Neural progenitor cell (in vitro differentiated cells): ENCODE results near the gene SSR2. TPM values are rescaled to one million over a fixed set of nuclear protein-coding genes. Genes with fewer than 3 reads are reported as not detected.
A peak's percentile ranks its signal among the peaks of the same experiment; 100 is the strongest.

ENCODE experiments used
- DNase-seq: peaks from one replicate; pipeline ENCODE4 v3.0.0-alpha.2; 2016; ENCODE audit warnings: low spot score
- H2AFZ ChIP-seq: fragments of 200-600 bp; sonication (generic); replicated peaks from 2 replicates; pipeline ENCODE4 v1.6.1; 2016; ENCODE audit warnings: antibody characterized with exemption
- H3F3A ChIP-seq: fragments of 200-600 bp; sonication (generic); 2 replicates; pipeline ENCODE4 v1.6.1; 2016; ENCODE audit warnings: antibody characterized with exemption, low read depth
- H3K27ac ChIP-seq: fragments of 200-600 bp; sonication (generic); 2 replicates; pipeline ENCODE4 v1.5.1; 2016; ENCODE audit warnings: mild to moderate bottlenecking
- H3K27me3 ChIP-seq: fragments of 200-600 bp; sonication (generic); 2 replicates; pipeline ENCODE4 v1.6.1; 2016; ENCODE audit warnings: mild to moderate bottlenecking, moderate library complexity
- H3K36me3 ChIP-seq: fragments of 200-600 bp; sonication (generic); 2 replicates; pipeline ENCODE4 v1.5.1; 2016
- H3K4me1 ChIP-seq: fragments of 200-600 bp; sonication (generic); 2 replicates; pipeline ENCODE4 v1.6.1; 2016; ENCODE audit warnings: mixed run types
- H3K4me2 ChIP-seq: fragments of 200-600 bp; sonication (generic); 2 replicates; pipeline ENCODE4 v1.6.1; 2016
- H3K4me3 ChIP-seq: fragments of 200-600 bp; sonication (generic); 2 replicates; pipeline ENCODE4 v1.5.1; 2016
- H3K79me2 ChIP-seq: fragments of 200-600 bp; sonication (generic); 2 replicates; pipeline ENCODE4 v1.6.1; 2016; ENCODE audit warnings: low read depth
- H3K9ac ChIP-seq: fragments of 200-600 bp; sonication (generic); 2 replicates; pipeline ENCODE4 v1.6.1; 2016
- H3K9me3 ChIP-seq: fragments of 200-600 bp; sonication (generic); 2 replicates; pipeline ENCODE4 v1.5.1; 2016; ENCODE audit warnings: low read depth
- H4K20me1 ChIP-seq: fragments of 200-600 bp; sonication (generic); 2 replicates; pipeline ENCODE4 v1.6.1; 2016; ENCODE audit warnings: low read depth
- H3K27ac Mint-ChIP-seq: 3 replicates; pipeline ENCODE4 v1.8.0; 2021; ENCODE audit warnings: mixed read lengths
- H3K27me3 Mint-ChIP-seq: 2 replicates; pipeline ENCODE4 v1.8.0; 2022; ENCODE audit warnings: low read depth, mild to moderate bottlenecking, inconsistent platforms, moderate library complexity, mixed read lengths; ENCODE audit not compliant: insufficient read depth
- H3K36me3 Mint-ChIP-seq: 3 replicates; pipeline ENCODE4 v1.8.0; 2021; ENCODE audit warnings: mixed read lengths
- H3K4me1 Mint-ChIP-seq: 3 replicates; pipeline ENCODE4 v1.8.0; 2021; ENCODE audit warnings: mixed read lengths
- H3K4me3 Mint-ChIP-seq: 3 replicates; pipeline ENCODE4 v1.8.0; 2021; ENCODE audit warnings: mild to moderate bottlenecking, moderate library complexity, mixed read lengths
- H3K9me3 Mint-ChIP-seq: 3 replicates; pipeline ENCODE4 v1.8.0; 2020; ENCODE audit warnings: mixed read lengths
- CTCF ChIP-seq: fragments of 200-600 bp; sonication (generic); IDR thresholded peaks from 2 replicates; pipeline ENCODE4 v1.5.1; 2017; ENCODE audit warnings: antibody characterized with exemption, mild to moderate bottlenecking
- EZH2 ChIP-seq: fragments of 200-600 bp; sonication (generic); IDR thresholded peaks from 2 replicates; pipeline ENCODE4 v1.6.1; 2017; ENCODE audit warnings: antibody characterized with exemption, mild to moderate bottlenecking, moderate library complexity
- EZH2phosphoT487 ChIP-seq: fragments of 200-600 bp; sonication (generic); IDR thresholded peaks from 2 replicates; pipeline ENCODE4 v1.6.1; 2017; ENCODE audit warnings: antibody characterized with exemption
- total RNA-seq: library from RNA; depleted of rRNA; stranded (reverse); fragments of >200 nt; gene quantifications from 2 replicates; pipeline ENCODE4 v1.2.3, GENCODE V29; 2015; ENCODE audit warnings: low replicate concordance

The SSR2 gene
- total RNA-seq, 1 donor from 2014 or later = 293 TPM

- Histone ChIP-seq H3K4me2 (no peak overlapping the region), H3F3A (peaks cover 29% of the 10 kb centered on the region), H3K36me3 (no peaks in the 10 kb centered on the region), H4K20me1 (peaks cover 21% of the 10 kb centered on the region), H3K4me1 (peaks cover 15% of the 10 kb centered on the region), H3K9me3 (no peaks in the 10 kb centered on the region), H3K27ac (no peak overlapping the region), H3K27me3 (no peaks in the 10 kb centered on the region), H3K79me2 (peaks cover 48% of the 10 kb centered on the region), H3K9ac (no peak overlapping the region), H3K4me3 (no peak overlapping the region), H2AFZ (no peak overlapping the region)
- Mint-ChIP-seq H3K27me3 (peaks cover 15% of the 10 kb centered on the region), H3K27ac (no peak overlapping the region), H3K4me3 (peak overlapping the region; percentile 43), H3K4me1 (peaks cover 29% of the 10 kb centered on the region), H3K36me3 (peaks cover 15% of the 10 kb centered on the region), H3K9me3 (no peaks in the 10 kb centered on the region)
- DNase-seq = no peak
- TF ChIP-seq EZH2 = no peak
- no peak for TF ChIP-seq CTCF
These were observed 35.6 kb upstream of the SSR2 start for GRCh38 chr1:156056326-156056849.

- peaks cover 16% of the 10 kb centered on the region for H3K36me3 Mint-ChIP-seq
- Histone ChIP-seq H3K4me3 (peak overlapping the region; percentile 90), H3K4me2 (peak overlapping the region; percentile 87), H2AFZ (peak overlapping the region; percentile 94), H3K9me3 (no peaks in the 10 kb centered on the region), H3K36me3 (no peaks in the 10 kb centered on the region), H3K9ac (peak overlapping the region; percentile 58), H3K27me3 (no peaks in the 10 kb centered on the region), H3K79me2 (peaks cover 52% of the 10 kb centered on the region), H3K4me1 (peaks cover 6% of the 10 kb centered on the region), H4K20me1 (peaks cover 22% of the 10 kb centered on the region), H3F3A (peaks cover 19% of the 10 kb centered on the region), H3K27ac (no peak overlapping the region)
- H3K27me3 Mint-ChIP-seq = peaks cover 12% of the 10 kb centered on the region
- no peaks in the 10 kb centered on the region for H3K9me3 Mint-ChIP-seq
- peak overlapping the region; percentile 96 for H3K4me3 Mint-ChIP-seq
- TF ChIP-seq CTCF (no peak), EZH2 (no peak), EZH2phosphoT487 (no peak)
- H3K4me1 Mint-ChIP-seq = peaks cover 23% of the 10 kb centered on the region
- no peak for DNase-seq
- H3K27ac Mint-ChIP-seq = peak overlapping the region; percentile 53
These were observed 34.7 kb upstream of the SSR2 start for GRCh38 chr1:156055281-156056048.

GRCh38 chr1:156054500-156055280 is 33.9 kb upstream of the SSR2 start, which contains the start of gene LAMTOR2:
LAMTOR2 (plus strand) TSS chr1:156054782; CDS start chr1:156054890, 108 bp downstream.
- Mint-ChIP-seq H3K27ac (peak within 1 kb of the TSS; percentile 99), H3K4me3 (peak within 1 kb of the TSS; percentile 98), H3K36me3 (peaks cover 20% of the 10 kb centered on the region), H3K9me3 (no peaks in the 10 kb centered on the region), H3K27me3 (peaks cover 17% of the 10 kb centered on the region), H3K4me1 (peaks cover 23% of the 10 kb centered on the region)
- H3K27me3 ChIP-seq = no peaks in the 10 kb centered on the region
- H3K27ac ChIP-seq = peak within 1 kb of the TSS; percentile 92
- no peaks in the 10 kb centered on the region for H3K9me3 ChIP-seq
- no peak for TF ChIP-seq CTCF
- H3K4me2 ChIP-seq = peak within 1 kb of the TSS; percentile 88
- H2AFZ ChIP-seq = peak within 1 kb of the TSS; percentile 94
- peak within 1 kb of the TSS; percentile 86 for H3K9ac ChIP-seq
- H3K4me3 ChIP-seq = peak within 1 kb of the TSS; percentile 90
- peaks cover 52% of the 10 kb centered on the region for H3K79me2 ChIP-seq
- H4K20me1 ChIP-seq = peaks cover 22% of the 10 kb centered on the region
- peak; percentile 100 for DNase-seq
- H3K36me3 ChIP-seq = no peaks in the 10 kb centered on the region
- H3F3A ChIP-seq = peaks cover 16% of the 10 kb centered on the region
- peaks cover 5% of the 10 kb centered on the region for H3K4me1 ChIP-seq
